GM12878 (cell line): Measurements from ENCODE around the gene CLDN15. TPM values are rescaled to one million over a fixed set of nuclear protein-coding genes. Genes with fewer than 3 reads are reported as not detected.

ENCODE experiments used
- BCLAF1 ChIP-seq: fragments of 450-650 bp; IDR thresholded peaks from 2 replicates; pipeline ENCODE4 v1.6.1; 2017; ENCODE audit warnings: antibody characterized with exemption, mild to moderate bottlenecking, moderate library complexity
- BRCA1 ChIP-seq: IDR thresholded peaks from 2 replicates; pipeline ENCODE4 v1.6.1; 2011; ENCODE audit warnings: low read depth, low read length, improper control_type of control experiment
- CBX3 ChIP-seq: fragments of 200-600 bp; sonication (generic); IDR thresholded peaks from 2 replicates; pipeline ENCODE4 v1.6.1; 2016; ENCODE audit warnings: low read depth, borderline replicate concordance
- CUX1 ChIP-seq: IDR thresholded peaks from 2 replicates; pipeline ENCODE4 v1.6.1; 2012; ENCODE audit warnings: improper control_type of control experiment, low read depth, low read length; ENCODE audit not compliant: insufficient replicate concordance
- DPF2 ChIP-seq: fragments of 450-650 bp; IDR thresholded peaks from 2 replicates; pipeline ENCODE4 v1.6.1; 2017; ENCODE audit warnings: mild to moderate bottlenecking
- E4F1 ChIP-seq: fragments of 450-650 bp; IDR thresholded peaks from 2 replicates; pipeline ENCODE4 v1.6.1; 2018; ENCODE audit warnings: borderline replicate concordance, mild to moderate bottlenecking; ENCODE audit not compliant: partially characterized antibody
- ETV6 ChIP-seq, 2 experiments: fragments of 450-650 bp in 1 of 2; IDR thresholded peaks in 1 of 2; conservative IDR thresholded peaks in 1 of 2; 2 replicates each; pipeline ENCODE4 v1.6.1; 2014; ENCODE audit warnings: antibody characterized with exemption in 1 of 2, borderline replicate concordance in 1 of 2, low read depth in 1 of 2, mild to moderate bottlenecking in 1 of 2, moderate library complexity in 1 of 2
- JUND ChIP-seq: IDR thresholded peaks from 2 replicates; pipeline ENCODE4 v1.6.1; 2012; ENCODE audit warnings: low read depth, mild to moderate bottlenecking, low read length, improper control_type of control experiment, moderate library complexity
- KAT2A ChIP-seq: conservative IDR thresholded peaks from 2 replicates; pipeline ENCODE4 v1.6.1; 2011; ENCODE audit warnings: low read depth, low read length; ENCODE audit not compliant: control insufficient read depth
- KDM1A ChIP-seq: fragments of 200-600 bp; sonication (generic); IDR thresholded peaks from 2 replicates; pipeline ENCODE4 v1.6.1; 2016; ENCODE audit warnings: borderline replicate concordance
- LARP7 ChIP-seq: fragments of 450-650 bp; IDR thresholded peaks from 2 replicates; pipeline ENCODE4 v1.6.1; 2017; ENCODE audit warnings: mild to moderate bottlenecking
- MTA2 ChIP-seq: fragments of 450-650 bp; IDR thresholded peaks from 2 replicates; pipeline ENCODE4 v1.6.1; 2016; ENCODE audit warnings: low read depth, mild to moderate bottlenecking, moderate library complexity
- NFYB ChIP-seq: IDR thresholded peaks from 2 replicates; pipeline ENCODE4 v1.6.1; 2011; ENCODE audit warnings: low read depth, mild to moderate bottlenecking, low read length, improper control_type of control experiment, moderate library complexity; ENCODE audit not compliant: insufficient read depth
- POU2F2 ChIP-seq: IDR thresholded peaks from 3 replicates; pipeline ENCODE4 v1.6.1; 2011; ENCODE audit warnings: low read depth, mild to moderate bottlenecking, low read length, borderline replicate concordance
- RBBP5 ChIP-seq: fragments of 200-600 bp; sonication (generic); conservative IDR thresholded peaks from 2 replicates; pipeline ENCODE4 v1.6.1; 2016
- RUNX3 ChIP-seq: IDR thresholded peaks from 2 replicates; pipeline ENCODE4 v1.6.1; 2012; ENCODE audit warnings: low read length, inconsistent platforms
- SPI1 ChIP-seq: IDR thresholded peaks from 2 replicates; pipeline ENCODE4 v1.6.1; 2011; ENCODE audit warnings: low read depth, mild to moderate bottlenecking, low read length, moderate library complexity, borderline replicate concordance; ENCODE audit not compliant: insufficient read depth
- WRNIP1 ChIP-seq: IDR thresholded peaks from 2 replicates; pipeline ENCODE4 v1.6.1; 2011; ENCODE audit warnings: low read depth, low read length, improper control_type of control experiment, borderline replicate concordance
- YY1 ChIP-seq: IDR thresholded peaks from 2 replicates; pipeline ENCODE4 v1.6.1; 2011; ENCODE audit warnings: low read depth, mild to moderate bottlenecking, low read length
- ZNF217 ChIP-seq: fragments of 450-650 bp; IDR thresholded peaks from 2 replicates; pipeline ENCODE4 v1.6.1; 2017; ENCODE audit warnings: antibody characterized with exemption, mild to moderate bottlenecking
- ZNF24 ChIP-seq: fragments of 450-650 bp; IDR thresholded peaks from 2 replicates; pipeline ENCODE4 v1.6.1; 2017; ENCODE audit warnings: antibody characterized with exemption, mild to moderate bottlenecking
- polyA plus RNA-seq, 11 experiments: library from polyadenylated mRNA; depleted of rRNA in 4 of 11; unstranded in 6 of 11; stranded (reverse) in 5 of 11; fragments of >200 nt; fragmentation: Nextera tagmentation in 4 of 11; fragmentation: Illumina TruSeq in 1 of 11; extraction: Ambion mirVana in 4 of 11; extraction: Trizol in 1 of 11; gene quantifications; 1 replicate in 1 of 11; 2 replicates in 10 of 11; pipeline versions ENCODE4 v1.2.1 to v1.2.3, GENCODE V29; 2011 to 2016; ENCODE audit warnings: inconsistent platforms in 2 of 11, missing spikeins in 2 of 11, low read depth in 1 of 11
- total RNA-seq, 4 experiments: library from RNA; depleted of rRNA in 3 of 4; stranded (reverse); fragments of >200 nt in 3 of 4; fragmentation: Illumina TruSeq in 1 of 4; extraction: Trizol in 1 of 4; gene quantifications; 2 replicates each; pipeline versions ENCODE4 v1.2.1 to v1.2.3, GENCODE V29; 2013 to 2021

Gene CLDN15
- total and polyA plus RNA-seq, 10 of the 15 experiments (the other 5 are each of a cell fraction or from before 2014, with no cell fraction given): 0.47 to 15.0 (median 6.6) TPM

GRCh38 chr7:101245147-101245668 is 7.6 kb upstream of the CLDN15 start (continued):
- TF ChIP-seq KDM1A (no peak), KAT2A (no peak), ZNF24 (no peak), BRCA1 (no peak), DPF2 (no peak), ZNF217 (peak; percentile 45; the same call in 1 of the 2 replicates), POU2F2 (no peak), NFYB (no peak), ETV6 (conservative IDR thresholded peaks at IDR 0.05 in 1 of 2, IDR thresholded peaks at IDR 0.05 in 1 of 2; ENCODE audit: borderline replicate concordance in 1 of 2, low read depth in 1 of 2) (no peak), E4F1 (no peak), SPI1 (no peak), MTA2 (no peak), LARP7 (no peak), CUX1 (no peak), JUND (no peak), BCLAF1 (no peak), RUNX3 (no peak), CBX3 (no peak), YY1 (no peak), RBBP5 (no peak), WRNIP1 (no peak)
